Retinal pigment epithelial cell (primary cell): ENCODE results near the gene TIFAB.

ENCODE experiments used
- DNase-seq: peaks from one replicate; pipeline ENCODE4 v3.0.0-alpha.2; 2010; ENCODE audit warnings: low read depth
- H3K4me3 ChIP-seq: 2 replicates; pipeline ENCODE4 v1.5.1; 2011; ENCODE audit warnings: mild to moderate bottlenecking, low read length, control low read depth, moderate library complexity
- TF ChIP-seq, protein P1 (sequence below): conservative IDR thresholded peaks from 2 replicates; pipeline ENCODE4 v1.5.1; 2011; ENCODE audit warnings: low read depth, low read length, control low read depth, inconsistent platforms

TIFAB gene

DNA sequence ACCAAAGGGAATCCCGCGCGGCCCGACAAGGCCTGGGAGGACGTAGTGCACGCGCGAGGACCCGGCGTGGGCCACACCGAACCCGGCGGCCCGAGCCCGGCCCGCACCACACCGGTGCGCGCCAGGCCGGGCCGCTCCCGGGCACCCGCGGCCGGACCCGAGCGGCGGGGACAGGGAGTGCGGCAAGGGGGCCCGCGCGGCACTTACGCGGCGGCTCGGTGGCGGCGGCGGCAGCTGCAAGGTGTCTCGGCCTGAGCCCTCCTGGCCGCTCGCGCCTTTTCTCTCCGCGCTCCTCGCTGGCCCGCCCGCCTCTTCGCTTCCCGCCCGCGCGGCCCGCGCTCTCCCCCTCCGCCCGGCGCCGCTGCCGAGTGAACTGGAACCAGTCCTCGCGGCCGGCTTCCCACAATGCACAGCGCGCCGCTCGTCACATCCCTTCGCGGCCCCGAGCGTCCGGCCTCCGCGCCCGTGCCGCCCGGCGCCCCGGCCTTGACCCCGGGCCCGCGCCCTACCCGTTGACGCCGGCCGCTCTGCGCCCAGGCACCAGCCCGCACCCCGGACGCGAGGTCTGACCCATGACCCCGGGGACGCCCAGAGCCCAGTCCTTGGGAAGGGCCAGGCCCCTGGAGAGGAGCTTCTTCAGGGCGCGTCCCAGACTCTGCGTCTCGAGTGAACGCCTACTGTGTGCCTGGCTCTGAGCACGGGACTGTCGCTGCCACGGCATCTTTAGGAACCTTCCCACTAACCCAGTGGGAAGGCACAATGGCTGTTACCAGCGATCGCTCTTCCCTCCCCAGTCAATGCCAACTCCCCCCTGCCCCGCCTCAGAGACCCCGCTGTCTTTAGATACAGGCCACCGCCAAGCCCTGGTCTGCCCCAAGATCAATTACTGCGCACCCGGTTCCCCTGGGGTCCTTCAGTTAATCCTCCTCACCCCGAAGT is 53.0 kb downstream of the TIFAB start, which contains the start of gene MACROH2A1:
Gene MACROH2A1, minus strand, starts transcription at position 377 of the 939 bp plus-strand sequence. CDS start 10,138 bp downstream, outside the sequence.
- DNase-seq = peak; percentile 45
- TF ChIP-seq, protein P1, sequence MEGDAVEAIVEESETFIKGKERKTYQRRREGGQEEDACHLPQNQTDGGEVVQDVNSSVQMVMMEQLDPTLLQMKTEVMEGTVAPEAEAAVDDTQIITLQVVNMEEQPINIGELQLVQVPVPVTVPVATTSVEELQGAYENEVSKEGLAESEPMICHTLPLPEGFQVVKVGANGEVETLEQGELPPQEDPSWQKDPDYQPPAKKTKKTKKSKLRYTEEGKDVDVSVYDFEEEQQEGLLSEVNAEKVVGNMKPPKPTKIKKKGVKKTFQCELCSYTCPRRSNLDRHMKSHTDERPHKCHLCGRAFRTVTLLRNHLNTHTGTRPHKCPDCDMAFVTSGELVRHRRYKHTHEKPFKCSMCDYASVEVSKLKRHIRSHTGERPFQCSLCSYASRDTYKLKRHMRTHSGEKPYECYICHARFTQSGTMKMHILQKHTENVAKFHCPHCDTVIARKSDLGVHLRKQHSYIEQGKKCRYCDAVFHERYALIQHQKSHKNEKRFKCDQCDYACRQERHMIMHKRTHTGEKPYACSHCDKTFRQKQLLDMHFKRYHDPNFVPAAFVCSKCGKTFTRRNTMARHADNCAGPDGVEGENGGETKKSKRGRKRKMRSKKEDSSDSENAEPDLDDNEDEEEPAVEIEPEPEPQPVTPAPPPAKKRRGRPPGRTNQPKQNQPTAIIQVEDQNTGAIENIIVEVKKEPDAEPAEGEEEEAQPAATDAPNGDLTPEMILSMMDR = no peak
- H3K4me3 ChIP-seq = peak within 1 kb of the TSS; percentile 78

DNA sequence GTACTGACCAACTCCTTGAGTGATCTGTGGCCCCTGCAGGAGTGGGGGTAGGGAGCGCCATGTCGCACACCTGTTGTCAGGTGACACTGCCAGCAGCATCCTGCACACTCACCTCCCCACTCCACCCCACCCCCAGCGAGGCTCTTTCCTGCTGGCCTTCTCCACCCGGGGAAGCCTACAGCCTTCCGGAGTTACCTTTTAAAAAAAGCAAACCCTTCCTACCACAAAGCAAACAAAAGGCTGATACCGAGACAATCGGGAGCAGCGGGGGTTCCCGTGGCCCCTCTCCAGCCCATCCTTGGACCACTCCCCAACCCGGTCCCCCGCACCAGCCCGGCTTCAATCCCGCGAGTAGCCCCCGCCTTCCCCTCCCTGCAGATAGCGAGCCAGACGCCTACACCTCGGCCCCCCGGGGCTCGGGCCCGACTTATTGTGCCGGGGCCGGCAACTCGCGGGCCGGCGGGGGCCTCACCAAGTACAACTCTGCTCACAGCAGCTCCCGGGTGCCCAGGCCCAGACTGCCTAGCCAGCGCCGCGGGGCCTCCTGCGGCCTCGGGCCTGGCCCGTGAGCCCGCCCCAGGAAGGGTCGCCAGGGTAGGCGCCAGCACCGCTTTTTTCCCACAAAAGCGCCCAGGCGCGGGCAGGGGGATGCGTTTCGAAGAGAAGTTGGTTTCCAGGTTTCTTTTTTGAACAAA is 53.8 kb downstream of the TIFAB start:
- TF ChIP-seq, protein P1 = no peak
- peak overlapping the region; percentile 78 for H3K4me3 ChIP-seq
- DNase-seq = no peak
